Middle frontal gyrus (tissue), 1 donor: ENCODE results near the gene TTLL11.
"Not testable (repeated sequence)": the region's sequence is repeated elsewhere in the genome, so short reads cannot be mapped to it uniquely, and the experiment has no call there.

Experiments
- DNase-seq: peaks from one replicate; pipeline ENCODE4 v3.0.0-alpha.2; 2015; ENCODE audit warnings: low spot score; ENCODE audit errors: extremely low spot score

The TTLL11 gene

GRCh38 chr9:121910491-121911040 lies 182.5 kb downstream of the TTLL11 start:
- no peak for DNase-seq

- no peak for DNase-seq
These were observed 184.0 kb downstream of the TTLL11 start for GRCh38 chr9:121909111-121909510.

GRCh38 chr9:121906074-121906870 lies 186.8 kb downstream of the TTLL11 start:
- no peak for DNase-seq

GRCh38 chr9:121902461-121903135 lies 190.5 kb downstream of the TTLL11 start:
- no peak for DNase-seq

GRCh38 chr9:121901616-121902015 lies 191.5 kb downstream of the TTLL11 start:
- DNase-seq: no peak

- DNase-seq: no peak
These were observed 192.9 kb downstream of the TTLL11 start for GRCh38 chr9:121900163-121900562.

- no peak for DNase-seq
These were observed 194.3 kb downstream of the TTLL11 start for GRCh38 chr9:121898856-121899255.

GRCh38 chr9:121897140-121897539 lies 196.0 kb downstream of the TTLL11 start:
- DNase-seq: no peak

GRCh38 chr9:121896545-121896943 lies 196.6 kb downstream of the TTLL11 start:
- no peak for DNase-seq

- DNase-seq: no peak
These were observed 197.1 kb downstream of the TTLL11 start for GRCh38 chr9:121895818-121896544.

- DNase-seq: no peak
These were observed 197.8 kb downstream of the TTLL11 start for GRCh38 chr9:121895358-121895757.

- not testable (repeated sequence) for DNase-seq
These were observed 198.7 kb downstream of the TTLL11 start for GRCh38 chr9:121894380-121894779.

- DNase-seq: no peak
These were observed 199.3 kb downstream of the TTLL11 start for GRCh38 chr9:121893786-121894185.

GRCh38 chr9:121892706-121893105 lies 200.4 kb downstream of the TTLL11 start:
- no peak for DNase-seq

GRCh38 chr9:121890746-121891145 lies 202.4 kb downstream of the TTLL11 start:
- no peak for DNase-seq

GRCh38 chr9:121889990-121890563 lies 203.0 kb downstream of the TTLL11 start:
- no peak for DNase-seq

- no peak for DNase-seq
These were observed 204.7 kb downstream of the TTLL11 start for GRCh38 chr9:121888438-121888775.

- DNase-seq: no peak
These were observed 205.3 kb downstream of the TTLL11 start for GRCh38 chr9:121887553-121888437.

- no peak for DNase-seq
These were observed 206.2 kb downstream of the TTLL11 start for GRCh38 chr9:121886759-121887485.

GRCh38 chr9:121885345-121885901 lies 207.7 kb downstream of the TTLL11 start:
- no peak for DNase-seq
